Sigmoid colon (tissue), 4 donors: Measurements from ENCODE around the gene ANGPTL2.

Source experiments
- POLR2AphosphoS5 ChIP-seq, 4 donors: sonication (generic); formaldehyde crosslinking; IDR thresholded peaks; one replicate each; pipeline ENCODE4 v1.6.1; 2017; ENCODE audit warnings: antibody characterized with exemption in 4 of 4
- TF ChIP-seq, protein P1 (sequence below), 4 experiments: fragments of 450-650 bp in 3 of 4; fragments of 200-600 bp in 1 of 4; IDR thresholded peaks; one replicate each; pipeline ENCODE4 v1.5.1; 2016 to 2019; ENCODE audit warnings: antibody characterized with exemption in 4 of 4, mild to moderate bottlenecking in 3 of 4, moderate library complexity in 2 of 4

DNA sequence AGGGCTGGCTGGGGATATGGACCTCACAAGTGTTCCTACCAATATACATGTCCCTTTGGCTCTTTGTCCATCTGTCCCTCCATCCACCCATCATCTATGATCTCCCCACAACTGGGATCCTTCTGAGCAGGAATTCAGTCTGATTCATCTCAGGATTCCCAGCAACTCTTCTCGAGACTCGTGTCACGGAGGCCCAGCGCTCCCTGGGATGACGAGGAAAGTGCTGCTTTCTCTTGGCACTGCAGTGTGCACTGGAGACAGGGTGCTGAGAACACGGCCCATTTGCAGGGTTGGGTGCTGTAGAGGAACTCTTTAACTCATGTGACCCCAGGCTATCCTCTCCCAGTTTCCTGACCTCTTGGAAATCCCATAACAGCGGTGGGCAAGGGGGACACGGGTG is 72.9 kb downstream of the ANGPTL2 start:
- TF ChIP-seq, protein P1, sequence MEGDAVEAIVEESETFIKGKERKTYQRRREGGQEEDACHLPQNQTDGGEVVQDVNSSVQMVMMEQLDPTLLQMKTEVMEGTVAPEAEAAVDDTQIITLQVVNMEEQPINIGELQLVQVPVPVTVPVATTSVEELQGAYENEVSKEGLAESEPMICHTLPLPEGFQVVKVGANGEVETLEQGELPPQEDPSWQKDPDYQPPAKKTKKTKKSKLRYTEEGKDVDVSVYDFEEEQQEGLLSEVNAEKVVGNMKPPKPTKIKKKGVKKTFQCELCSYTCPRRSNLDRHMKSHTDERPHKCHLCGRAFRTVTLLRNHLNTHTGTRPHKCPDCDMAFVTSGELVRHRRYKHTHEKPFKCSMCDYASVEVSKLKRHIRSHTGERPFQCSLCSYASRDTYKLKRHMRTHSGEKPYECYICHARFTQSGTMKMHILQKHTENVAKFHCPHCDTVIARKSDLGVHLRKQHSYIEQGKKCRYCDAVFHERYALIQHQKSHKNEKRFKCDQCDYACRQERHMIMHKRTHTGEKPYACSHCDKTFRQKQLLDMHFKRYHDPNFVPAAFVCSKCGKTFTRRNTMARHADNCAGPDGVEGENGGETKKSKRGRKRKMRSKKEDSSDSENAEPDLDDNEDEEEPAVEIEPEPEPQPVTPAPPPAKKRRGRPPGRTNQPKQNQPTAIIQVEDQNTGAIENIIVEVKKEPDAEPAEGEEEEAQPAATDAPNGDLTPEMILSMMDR (IDR thresholded peaks at IDR 0.05) = no peak
- no peak for TF ChIP-seq POLR2AphosphoS5 (IDR thresholded peaks at IDR 0.05)
